HG03469 (cell line): ENCODE data around the gene SNTG2.

ENCODE experiments used
- ATAC-seq: cut with Tn5 transposase; IDR thresholded peaks from one replicate; pipeline ENCODE4 v1.9.1; 2021; ENCODE audit warnings: mild to moderate bottlenecking, moderate library complexity, moderate number of reproducible peaks; ENCODE audit not compliant: unreplicated experiment

The SNTG2 gene

DNA sequence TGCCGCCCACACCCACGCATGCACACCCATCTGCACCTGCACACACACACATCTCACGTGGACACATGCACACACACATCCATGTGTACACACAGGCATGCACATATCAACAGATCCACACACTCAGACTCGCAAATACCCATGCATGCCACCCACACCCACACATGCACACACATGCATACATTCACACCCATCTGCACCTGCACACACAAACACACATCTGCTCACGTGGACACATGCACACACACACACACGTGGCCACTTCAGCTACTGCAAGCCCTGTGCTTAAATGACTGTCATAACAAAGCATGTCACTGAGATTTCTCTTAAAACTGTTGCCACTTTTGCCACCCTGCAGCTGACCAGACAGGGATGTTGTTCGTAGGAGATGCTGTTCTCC, 186.6 kb downstream of the SNTG2 start:
- ATAC-seq: no peak

DNA sequence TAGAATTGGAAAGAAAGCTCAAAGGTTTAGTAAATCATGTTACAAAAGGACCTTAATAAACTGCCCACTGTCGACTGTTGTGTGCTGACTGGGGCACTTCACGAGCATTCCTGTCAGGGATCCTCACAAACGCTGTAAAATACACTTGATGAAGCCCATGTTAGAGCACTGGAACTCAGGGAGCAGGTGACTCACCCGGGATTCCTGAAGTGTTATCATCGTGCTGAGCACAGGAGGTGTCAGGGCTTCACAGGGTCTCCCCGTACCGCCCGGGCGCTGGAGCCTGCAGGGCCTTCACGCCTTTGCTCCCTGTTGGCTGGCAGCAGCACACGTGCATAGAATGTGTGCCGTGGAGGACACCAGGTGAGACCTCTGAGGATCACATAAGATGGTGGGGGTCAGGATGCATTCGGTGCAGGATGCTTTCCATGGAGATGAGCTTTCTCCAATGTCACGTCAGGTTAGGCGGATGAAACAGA, 187.3 kb downstream of the SNTG2 start:
- ATAC-seq: no peak

DNA sequence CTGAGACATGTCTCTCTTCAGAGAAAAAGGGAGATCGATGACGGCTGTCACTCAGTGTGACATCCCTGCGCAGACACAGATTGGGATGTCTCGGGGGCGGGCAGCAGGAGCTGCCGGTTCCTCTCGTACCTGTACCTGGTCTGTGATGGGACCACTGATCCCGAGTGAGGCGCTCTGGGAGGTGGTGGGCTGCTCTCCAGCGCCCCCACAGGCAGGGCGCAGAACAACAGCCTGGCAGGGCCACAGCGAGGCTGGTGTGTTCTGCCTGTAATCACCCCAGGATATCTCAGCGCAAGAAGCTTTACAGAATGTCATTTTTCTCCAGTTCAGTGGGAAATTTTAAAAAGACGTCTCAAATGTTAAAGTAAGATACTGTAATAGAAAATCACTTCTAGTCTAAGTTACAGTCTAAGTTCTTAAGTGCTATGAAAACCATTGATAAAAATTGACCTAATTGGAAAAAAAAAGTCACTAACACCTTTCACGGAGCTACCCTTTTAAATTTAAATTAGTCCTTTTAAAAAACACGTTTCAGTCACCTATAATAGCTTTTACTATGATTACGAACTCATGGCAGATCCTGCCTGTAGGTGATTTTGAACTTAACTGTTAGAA, 189.8 kb downstream of the SNTG2 start:
- ATAC-seq: peak; percentile 69

DNA sequence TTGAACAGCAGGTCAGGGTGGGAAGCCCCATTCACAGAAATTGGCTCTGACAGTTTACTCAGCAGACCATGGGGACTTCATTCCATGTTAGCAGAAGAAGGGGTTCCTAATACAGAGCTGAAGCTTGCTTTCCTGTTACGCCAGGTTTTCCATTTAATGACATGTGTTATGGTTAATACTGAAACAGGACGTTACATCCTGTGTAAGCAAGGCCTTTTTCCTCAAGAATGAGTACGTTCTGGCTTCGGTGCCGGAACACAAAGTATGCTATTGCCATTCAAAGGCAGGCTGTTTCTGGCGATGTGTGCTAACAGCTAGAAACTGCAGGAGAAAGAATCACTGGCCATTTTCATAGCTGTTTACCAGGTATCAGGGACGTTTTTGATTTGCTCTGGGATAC, 190.4 kb downstream of the SNTG2 start:
- no peak for ATAC-seq

DNA sequence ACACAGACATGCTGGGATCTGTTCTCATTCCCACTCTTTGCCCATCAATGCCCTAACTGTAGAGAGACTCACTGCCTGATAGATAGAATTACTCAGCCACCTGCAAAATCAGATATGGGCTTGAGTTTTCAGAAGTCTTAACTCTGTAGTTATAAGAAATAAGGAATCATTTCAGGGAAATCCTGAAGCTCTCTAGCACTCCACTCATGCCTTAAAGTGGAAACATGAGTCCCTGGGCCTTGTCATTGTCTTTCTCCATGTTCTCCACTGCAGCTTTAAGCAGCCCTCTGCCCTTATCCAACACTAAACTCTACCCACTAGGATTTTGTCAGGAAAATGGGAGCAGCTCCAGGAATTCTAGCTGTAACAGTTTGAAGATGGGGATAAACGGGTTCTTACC, 192.5 kb downstream of the SNTG2 start:
- ATAC-seq: no peak

DNA sequence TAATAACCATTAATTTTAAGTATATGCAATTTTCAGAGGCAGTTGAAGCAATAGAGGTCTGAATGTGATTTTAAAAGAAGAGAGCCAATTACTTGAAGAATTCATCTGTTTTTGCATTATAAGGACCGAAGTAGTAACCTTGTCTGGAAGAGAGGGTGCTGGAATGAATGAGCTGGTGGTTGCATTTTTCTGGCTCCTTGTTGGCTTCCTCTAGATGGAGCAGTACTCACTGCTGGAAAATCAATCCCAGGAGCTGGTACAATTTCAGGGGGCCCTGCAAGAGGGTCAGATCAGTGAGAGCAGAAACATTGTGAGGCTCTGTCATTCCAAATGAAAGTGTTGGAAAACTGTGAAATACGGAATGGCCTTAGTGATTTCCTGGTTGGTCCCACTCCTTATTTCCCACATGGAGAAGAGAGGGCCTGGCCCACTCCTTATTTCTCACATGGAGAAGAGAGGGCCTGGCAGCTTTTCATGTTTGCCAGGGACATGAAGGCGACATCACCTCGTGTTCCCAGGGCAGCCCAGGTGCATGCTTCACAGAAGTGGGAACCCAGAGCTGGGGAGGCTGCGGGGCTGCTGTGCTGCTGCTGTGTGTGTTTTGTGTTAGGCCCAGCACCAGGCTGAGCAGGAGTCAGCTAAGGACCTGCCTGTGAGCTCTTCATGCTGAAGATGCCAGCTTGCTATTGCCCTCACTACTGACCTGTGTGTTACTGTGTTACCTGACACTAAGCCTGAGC, 197.4 kb downstream of the SNTG2 start:
- ATAC-seq: no peak

DNA sequence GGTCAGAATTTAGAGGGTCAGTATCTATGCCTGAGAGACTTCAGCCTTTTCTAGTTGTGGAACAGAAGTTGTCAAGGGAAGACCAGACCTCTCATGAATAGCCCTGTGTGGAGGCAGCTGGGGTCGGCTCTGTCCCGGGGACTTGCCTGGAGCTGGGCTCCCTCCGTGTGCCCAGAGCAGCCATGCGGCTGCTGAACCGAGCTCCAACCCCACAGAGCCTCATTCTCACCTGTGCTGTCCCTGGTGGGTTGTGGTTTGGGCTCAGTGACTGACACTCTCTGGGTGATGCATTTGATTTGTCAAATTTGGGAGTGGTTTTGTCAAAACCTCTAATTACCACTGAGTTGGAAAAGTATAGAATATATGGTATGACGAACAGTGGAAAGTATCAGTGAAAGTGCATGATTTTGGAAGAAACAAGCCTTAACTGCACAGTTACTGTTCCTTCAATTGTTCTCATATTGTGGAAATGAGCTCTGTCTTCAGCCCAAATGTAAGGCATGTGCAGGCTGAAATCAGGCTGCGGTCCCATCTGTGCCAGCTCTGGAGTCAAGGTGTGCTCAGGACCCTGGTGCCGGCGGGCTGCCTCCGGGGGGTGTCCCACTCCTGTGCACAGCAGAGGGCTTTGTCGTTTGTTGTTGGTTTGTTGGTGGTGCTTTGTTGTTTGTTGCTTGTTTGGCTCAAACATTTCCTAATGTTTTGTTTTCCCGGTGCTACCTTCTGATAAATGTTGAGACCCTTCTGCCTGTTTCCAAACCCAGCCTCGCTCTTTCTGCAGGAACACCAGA, 200.3 kb downstream of the SNTG2 start:
- no peak for ATAC-seq

DNA sequence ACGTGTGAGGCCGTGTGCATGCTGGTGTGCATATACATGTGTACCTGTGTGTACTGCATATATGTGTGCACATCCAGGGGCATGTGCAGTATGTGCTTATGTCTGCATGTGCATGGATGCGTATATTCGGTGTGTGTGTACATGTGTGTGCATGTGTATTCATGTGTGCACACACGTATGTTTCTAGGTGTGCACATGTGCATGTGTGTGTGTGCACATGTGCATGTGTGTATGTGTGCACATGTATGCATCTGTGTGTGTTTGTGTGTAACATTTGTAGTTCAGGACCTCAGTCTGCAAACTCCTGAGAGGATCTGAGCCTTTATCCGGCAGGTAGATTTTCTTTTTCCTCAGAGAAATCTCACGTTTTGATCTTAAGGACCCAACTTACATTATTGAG, 201.7 kb downstream of the SNTG2 start:
- no peak for ATAC-seq

DNA sequence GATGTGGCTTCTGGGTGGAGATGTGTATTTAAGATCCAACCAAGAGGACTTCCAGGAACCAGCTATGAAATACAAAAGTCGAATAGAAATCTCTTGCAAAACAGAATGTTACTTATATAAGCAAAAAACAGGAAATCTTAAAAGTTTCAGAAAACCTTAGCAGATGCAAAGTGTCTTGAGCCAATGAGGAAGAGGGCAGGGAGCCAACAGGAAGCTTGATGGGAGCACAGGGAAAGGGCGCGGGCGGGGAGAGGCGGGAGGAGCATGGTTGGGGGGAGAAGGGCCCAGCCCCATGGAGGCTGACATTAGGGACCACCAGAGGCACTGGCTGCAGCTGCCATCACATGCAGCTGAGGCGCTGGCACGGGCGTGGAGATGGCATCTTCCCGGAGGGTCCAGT, 203.3 kb downstream of the SNTG2 start:
- no peak for ATAC-seq

DNA sequence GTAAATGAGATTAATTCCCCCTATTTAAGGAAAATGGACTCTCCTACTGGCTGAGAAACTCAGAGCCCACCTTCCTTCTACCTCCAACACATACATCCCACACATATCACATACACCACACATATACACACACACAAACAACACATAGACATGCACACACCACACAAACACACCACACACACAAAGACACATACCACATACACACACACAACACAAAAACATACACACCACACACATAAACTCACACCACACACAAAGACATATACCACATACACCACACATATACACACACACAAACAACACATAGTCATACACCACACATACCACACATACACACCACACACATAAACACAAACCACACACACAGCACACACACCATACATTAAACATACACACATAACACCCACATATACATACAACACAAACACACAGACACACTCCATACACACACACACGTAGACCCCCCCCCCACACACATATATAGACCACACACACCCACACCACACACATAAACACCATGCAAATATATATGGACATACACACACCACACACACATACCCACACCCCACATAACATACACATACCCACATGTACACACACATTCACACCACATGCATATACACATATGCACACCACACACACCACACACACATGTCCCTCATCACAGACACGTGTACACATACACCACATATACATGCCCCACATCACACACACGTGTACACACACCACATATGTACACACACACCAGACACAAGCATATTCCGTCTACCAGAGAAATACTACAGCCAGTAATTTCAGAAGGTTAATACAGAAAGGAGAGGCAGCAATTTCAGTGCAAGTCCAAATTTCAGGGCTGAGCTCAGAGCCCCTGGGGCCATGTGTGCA, 204.3 kb downstream of the SNTG2 start:
- no peak for ATAC-seq

DNA sequence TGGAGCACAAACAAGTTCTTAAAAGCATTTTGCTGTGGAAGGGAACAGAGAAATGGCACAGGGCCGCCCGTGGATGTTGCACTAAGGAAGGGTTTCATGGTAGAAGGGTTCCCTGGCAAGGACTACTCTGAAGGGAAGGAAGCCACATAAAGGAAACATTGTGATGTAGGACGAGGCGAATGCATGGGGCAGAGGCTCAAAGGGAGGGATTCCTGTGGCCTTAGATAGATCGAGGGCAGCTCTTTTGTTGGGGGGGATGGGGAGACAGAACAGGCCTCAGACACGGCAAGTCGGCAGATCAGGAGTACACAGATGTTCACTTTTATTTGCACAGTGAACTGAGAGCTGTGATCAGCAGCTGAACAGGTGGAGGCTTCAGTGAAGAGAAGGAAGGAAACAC, 205.4 kb downstream of the SNTG2 start:
- no peak for ATAC-seq

DNA sequence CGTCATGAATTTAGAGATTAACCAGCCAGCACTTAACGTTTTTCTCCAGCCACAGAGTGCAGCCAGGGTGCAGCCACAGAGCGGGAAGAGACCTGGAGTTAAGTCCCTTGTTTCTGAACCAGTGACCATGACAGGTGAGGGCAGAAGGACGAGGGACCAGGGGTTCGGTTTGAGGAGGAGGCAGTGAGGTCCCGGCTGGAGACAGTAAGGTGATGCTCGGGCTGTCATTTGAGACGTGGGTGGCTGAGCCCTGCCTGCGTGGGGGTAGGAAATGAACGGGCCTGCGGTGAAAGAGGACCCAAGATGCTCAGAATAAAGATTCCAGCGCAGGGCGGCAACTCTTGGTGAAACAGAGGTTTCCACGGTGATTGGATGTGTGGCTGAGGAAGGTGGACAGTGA, 205.9 kb downstream of the SNTG2 start:
- ATAC-seq: no peak

DNA sequence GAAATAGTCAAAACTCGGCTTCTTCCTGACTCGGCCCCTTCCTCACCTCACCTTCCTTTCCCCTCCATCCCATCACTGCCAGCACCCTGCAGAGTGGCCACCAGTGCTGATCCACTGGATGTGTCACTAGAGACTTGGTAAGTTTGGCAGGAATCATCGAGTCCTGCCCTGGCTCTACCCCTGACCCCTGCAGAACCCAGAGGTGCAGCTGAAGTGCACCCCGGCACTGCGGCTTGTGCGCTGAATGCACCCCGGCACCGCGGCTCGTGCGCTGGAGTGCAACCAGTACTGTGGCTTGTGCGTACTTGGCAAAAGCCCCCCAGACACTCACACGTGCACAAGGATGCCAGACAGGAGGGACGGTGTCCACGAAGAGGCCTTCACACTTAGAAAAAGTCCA, 206.5 kb downstream of the SNTG2 start:
- no peak for ATAC-seq

DNA sequence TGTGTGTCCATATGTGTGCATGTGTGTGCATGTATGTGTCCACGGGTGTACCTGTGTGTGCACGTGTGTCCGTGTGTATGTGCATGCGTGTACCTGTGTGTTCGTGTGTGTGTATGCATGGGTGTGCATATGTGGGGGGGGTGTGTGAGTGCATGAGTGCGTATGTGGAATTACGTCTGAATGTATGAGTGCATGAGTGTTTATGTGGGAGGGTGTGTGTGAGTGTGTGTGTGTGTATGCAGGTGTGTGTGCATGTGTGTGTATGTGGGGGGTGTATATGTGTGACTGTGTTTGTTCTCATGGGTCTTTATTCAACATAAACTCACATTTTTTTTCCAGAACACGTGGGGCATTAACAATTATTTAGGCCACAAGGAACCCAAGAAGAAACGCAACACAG, 208.4 kb downstream of the SNTG2 start:
- ATAC-seq: no peak

DNA sequence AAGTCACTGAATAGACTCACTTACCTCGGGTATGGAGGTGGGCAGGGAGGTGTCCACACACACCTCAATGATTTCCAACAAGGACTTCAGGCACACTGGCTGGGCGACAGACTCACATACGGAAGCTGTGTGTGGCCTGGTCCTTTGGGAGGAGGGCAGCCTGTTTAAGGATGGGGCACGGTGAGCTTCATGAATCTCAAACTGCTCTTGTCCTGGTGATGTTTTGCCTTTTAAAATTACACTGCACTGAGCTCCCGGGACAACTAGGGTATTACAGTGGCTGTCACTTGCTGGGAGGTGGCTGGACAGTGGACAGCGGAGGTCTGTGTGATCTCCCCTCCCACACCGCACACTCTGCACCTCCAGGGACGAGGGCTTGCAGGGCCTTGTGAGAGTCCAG, 211.6 kb downstream of the SNTG2 start:
- ATAC-seq: no peak

DNA sequence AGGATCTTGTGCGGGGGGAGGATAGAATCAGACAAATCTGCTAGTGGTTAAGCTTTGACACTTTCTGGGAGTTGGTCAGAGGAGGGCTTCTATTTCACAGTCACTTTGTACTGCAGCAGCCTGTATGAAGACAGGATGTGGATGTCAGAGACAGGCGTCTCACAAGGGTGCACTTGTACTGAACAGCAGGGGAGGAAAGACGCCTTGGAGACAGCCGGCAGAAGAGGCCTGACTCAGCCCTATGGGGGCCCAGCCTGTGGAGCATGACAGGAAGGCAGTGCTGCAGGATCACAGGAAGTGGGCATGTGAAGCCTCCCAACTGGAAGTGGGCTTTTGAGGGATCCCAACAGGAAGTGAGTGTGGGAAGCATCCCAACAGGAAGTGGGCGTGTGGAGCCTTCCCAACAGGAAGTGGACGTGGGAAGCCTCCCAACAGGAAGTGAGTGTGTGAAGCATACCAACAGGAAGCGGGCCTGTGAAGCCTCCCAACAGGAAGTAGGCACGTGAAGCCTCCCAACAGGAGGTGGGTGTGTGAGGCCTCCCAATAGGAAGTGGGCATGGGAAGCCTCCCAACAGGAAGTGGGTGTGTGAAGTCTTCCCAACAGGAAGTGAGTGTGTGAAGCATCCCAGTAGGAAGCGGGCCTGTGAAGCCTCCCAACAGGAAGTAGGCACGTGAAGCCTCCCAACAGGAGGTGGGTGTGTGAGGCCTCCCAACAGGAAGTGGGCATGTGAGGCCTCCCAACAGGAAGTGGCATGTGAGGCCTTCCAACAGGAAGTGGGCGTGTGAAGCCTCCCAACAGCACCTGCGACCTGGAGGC, 212.3 kb downstream of the SNTG2 start:
- ATAC-seq: no peak

DNA sequence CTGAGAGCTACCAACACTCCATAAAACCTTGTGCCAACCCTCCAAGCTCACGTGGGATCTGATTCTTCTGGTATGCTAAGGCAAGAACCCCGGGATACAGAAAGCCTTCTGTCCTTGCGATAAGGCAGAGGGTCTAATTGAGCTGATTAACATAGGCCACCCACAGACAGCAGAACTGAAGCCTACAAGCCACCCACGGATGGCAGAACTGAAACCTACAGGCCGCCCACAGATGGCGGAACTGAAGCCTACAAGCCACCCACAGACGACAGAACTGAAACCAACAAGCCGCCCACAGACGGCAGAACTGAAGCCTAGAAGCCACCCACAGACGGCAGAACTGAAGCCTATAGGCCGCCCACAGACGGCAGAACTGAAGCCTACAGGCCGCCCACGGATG, 216.3 kb downstream of the SNTG2 start:
- ATAC-seq: no peak

DNA sequence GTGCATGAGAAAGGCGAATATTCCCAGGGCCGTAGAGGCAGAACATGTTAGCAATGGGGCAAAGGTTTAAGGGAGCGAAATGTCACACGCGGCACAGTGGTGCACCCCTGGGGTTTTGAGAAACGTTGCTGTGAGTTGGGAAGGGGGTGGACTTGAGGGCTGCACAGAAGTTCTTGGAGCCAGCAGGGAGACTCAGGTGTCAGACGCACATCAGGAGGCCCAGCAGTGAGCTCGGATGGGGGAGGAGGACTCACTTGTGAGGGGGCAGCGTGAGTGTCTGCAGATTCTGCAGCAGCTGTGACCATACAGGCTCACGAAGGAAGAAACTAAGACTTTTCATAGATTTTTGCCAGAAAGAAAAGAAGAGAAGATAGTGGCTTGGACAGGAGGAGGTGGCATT, 218.2 kb downstream of the SNTG2 start:
- ATAC-seq: no peak

DNA sequence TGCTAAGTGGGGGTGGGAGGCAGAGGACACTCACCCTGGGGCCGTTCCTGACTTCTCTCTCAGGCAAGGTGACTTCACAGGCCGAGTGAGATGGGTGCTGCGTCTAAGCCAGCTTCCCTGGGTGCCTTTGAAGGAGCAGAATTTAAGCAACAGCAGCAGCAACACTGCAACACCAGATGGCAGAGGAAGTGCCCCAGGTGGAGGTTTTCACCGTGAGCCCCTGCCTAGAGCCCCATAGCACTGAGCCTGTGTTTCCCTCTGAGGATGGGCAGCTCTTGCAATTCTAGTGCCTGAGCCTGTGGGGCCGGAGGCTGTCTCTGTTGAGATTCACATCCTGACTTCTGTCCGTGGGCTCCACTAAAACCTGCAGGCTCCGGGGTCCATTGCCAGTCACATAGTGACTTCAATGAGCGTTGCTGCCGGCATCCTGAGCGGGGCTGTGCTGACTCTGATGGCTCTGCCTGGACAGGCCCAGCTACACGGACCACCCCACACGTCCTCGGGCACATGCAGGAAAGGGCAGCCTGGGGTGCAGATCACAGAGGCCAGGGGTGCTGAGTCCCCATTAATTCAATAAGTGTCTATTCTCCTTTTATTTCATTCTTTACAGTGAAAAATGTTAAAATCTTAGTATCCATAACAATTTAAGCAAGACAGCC, 218.8 kb downstream of the SNTG2 start:
- no peak for ATAC-seq

DNA sequence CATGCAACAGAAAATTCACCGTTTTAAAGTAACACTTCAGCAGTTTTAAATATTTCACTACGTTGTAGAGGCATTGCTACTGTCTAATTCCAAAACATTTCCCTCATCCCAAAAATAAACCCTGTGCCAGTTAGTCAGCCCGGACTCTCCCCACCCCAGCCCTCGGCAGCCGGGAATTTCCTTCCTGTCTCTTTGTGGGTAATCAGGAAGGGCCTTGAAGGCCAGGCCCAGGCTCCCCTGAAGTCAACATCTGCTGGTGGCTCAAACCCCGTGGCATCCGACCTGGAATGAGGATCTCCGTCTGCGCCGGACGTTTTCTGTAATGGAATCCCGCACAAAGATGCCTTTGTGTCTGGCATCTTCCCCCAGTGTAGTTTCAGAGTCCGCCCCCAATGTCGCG, 219.6 kb downstream of the SNTG2 start:
- ATAC-seq: no peak
